ENCODE data around the gene LUC7L3. TPM values are rescaled to one million over a fixed set of nuclear protein-coding genes. Genes with fewer than 3 reads are reported as not detected.

The LUC7L3 gene
- total RNA-seq, 1 donor from 2014 or later = 108 TPM

GRCh38 chr17:50768346-50768761, 49.0 kb downstream of the LUC7L3 start:
- intact Hi-C loops (cut with DNase I) = no loop called here
- DNase-seq (ENCODE audit: extremely low spot score in 2 of 2) = no peak
- no peak overlapping the region for H3K27ac ChIP-seq
- no peak for TF ChIP-seq POLR2A (IDR thresholded peaks at IDR 0.05)
- no peak for TF ChIP-seq POLR2AphosphoS5 (IDR thresholded peaks at IDR 0.05; ENCODE audit: insufficient read depth in 1 of 2, low read depth in 1 of 2)
- TF ChIP-seq, protein P1, sequence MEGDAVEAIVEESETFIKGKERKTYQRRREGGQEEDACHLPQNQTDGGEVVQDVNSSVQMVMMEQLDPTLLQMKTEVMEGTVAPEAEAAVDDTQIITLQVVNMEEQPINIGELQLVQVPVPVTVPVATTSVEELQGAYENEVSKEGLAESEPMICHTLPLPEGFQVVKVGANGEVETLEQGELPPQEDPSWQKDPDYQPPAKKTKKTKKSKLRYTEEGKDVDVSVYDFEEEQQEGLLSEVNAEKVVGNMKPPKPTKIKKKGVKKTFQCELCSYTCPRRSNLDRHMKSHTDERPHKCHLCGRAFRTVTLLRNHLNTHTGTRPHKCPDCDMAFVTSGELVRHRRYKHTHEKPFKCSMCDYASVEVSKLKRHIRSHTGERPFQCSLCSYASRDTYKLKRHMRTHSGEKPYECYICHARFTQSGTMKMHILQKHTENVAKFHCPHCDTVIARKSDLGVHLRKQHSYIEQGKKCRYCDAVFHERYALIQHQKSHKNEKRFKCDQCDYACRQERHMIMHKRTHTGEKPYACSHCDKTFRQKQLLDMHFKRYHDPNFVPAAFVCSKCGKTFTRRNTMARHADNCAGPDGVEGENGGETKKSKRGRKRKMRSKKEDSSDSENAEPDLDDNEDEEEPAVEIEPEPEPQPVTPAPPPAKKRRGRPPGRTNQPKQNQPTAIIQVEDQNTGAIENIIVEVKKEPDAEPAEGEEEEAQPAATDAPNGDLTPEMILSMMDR (IDR thresholded peaks at IDR 0.05) = no peak
- peaks cover 24% of the 10 kb centered on the region for H3K4me1 ChIP-seq
- H3K9me3 ChIP-seq = no peaks in the 10 kb centered on the region
- H3K4me3 ChIP-seq = no peak overlapping the region
- no peaks in the 10 kb centered on the region for H3K36me3 ChIP-seq
- no peaks in the 10 kb centered on the region for H3K27me3 ChIP-seq

GRCh38 chr17:50769884-50770283, 50.5 kb downstream of the LUC7L3 start:
- Histone ChIP-seq H3K4me3 (no peak overlapping the region), H3K27ac (no peak overlapping the region), H3K27me3 (no peaks in the 10 kb centered on the region), H3K36me3 (no peaks in the 10 kb centered on the region), H3K9me3 (no peaks in the 10 kb centered on the region), H3K4me1 (peaks cover 18% of the 10 kb centered on the region)
- intact Hi-C loops (cut with DNase I) = no loop called here
- DNase-seq (ENCODE audit: extremely low spot score in 2 of 2) = no peak
- TF ChIP-seq, protein P1 (IDR thresholded peaks at IDR 0.05) = no peak

- intact Hi-C loops (cut with DNase I) = no loop called here
- Histone ChIP-seq H3K27ac (no peak overlapping the region), H3K27me3 (no peaks in the 10 kb centered on the region), H3K4me3 (no peak overlapping the region), H3K9me3 (no peaks in the 10 kb centered on the region), H3K4me1 (peaks cover 13% of the 10 kb centered on the region), H3K36me3 (no peaks in the 10 kb centered on the region)
- no peak for DNase-seq (ENCODE audit: extremely low spot score in 2 of 2)
- TF ChIP-seq POLR2AphosphoS5 (IDR thresholded peaks at IDR 0.05; ENCODE audit: insufficient read depth in 1 of 2, low read depth in 1 of 2) (no peak), POLR2A (IDR thresholded peaks at IDR 0.05) (no peak)
- TF ChIP-seq, protein P1 (IDR thresholded peaks at IDR 0.05) = no peak
These were observed 50.9 kb downstream of the LUC7L3 start for GRCh38 chr17:50770346-50770745.

DNA sequence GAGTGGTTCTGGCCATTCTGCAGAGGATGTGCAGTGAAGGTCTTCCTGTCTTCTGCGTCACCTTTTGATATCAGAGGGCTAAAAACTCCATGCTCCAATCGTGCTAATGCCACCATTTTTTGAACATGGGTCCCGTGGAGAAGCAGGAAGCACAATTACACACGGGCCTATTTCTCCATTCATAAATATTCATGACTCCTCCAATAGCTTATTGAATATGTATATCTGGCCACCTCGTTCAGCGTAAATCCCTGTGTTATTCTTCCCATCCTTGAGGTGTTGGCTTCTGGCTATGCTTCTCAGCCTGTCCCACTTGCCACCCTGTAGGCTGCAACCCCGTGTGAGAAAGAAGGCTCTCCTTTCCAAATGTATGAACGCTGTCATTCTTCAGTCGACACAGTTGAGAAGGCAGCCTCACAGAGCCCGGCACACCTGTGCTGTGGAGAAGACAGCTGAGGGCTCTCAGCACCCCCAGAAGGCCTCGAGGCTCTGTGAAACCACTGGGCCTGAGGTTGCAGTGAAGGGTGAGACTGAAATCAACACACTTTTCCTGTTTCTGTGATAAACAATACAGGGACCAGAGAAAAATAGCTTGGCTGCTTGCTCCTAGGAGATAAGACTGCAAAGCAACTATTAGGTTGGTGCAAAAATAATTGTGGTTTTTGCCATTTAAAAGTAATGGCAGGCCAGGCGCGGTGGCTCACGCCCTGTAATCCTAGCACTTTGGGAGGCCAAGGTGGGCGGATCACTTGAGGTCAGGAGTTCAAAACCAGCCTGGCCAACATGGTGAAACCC, 52.8 kb downstream of the LUC7L3 start:
- H3K27me3 ChIP-seq = no peaks in the 10 kb centered on the region
- no peaks in the 10 kb centered on the region for H3K4me1 ChIP-seq
- TF ChIP-seq POLR2AphosphoS5 (IDR thresholded peaks at IDR 0.05; ENCODE audit: insufficient read depth in 1 of 2, low read depth in 1 of 2) = no peak
- TF ChIP-seq POLR2A (IDR thresholded peaks at IDR 0.05) = no peak
- TF ChIP-seq, protein P1 (IDR thresholded peaks at IDR 0.05) = no peak
- no peak overlapping the region for H3K27ac ChIP-seq
- no peak for DNase-seq (ENCODE audit: extremely low spot score in 2 of 2)
- H3K36me3 ChIP-seq = no peaks in the 10 kb centered on the region
- H3K9me3 ChIP-seq = no peaks in the 10 kb centered on the region
- no peak overlapping the region for H3K4me3 ChIP-seq
- intact Hi-C loops (cut with DNase I) = no loop called here

DNA sequence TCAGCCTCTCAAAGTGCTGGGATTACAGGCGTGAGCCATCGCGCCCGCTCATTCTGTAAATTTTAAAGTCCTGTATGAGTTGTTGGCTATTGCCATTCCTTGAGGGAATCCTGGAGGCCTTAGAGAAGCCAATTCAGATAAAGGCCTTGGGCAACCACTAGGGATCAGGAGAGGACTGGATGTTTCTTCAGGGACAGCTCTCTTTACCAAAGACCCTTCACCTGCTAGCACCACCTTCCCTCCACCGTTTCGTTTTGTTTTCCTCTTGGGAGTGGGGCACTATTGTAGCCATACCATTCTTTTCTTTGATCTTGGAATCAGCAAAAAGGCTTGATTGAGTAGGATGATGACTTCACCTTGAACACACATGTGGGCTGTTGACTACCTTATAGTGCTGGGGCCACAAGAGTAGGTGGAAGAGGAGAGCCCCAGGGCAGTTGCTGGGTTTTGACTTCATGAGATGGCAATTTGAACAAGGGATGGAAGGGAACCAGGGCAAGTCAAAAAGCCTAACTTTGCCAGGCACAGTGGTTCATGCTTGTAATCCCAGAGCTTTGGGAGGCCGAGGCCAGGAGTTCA, 54.9 kb downstream of the LUC7L3 start:
- no peaks in the 10 kb centered on the region for H3K36me3 ChIP-seq
- H3K27ac ChIP-seq = no peak overlapping the region
- H3K9me3 ChIP-seq = no peaks in the 10 kb centered on the region
- H3K4me1 ChIP-seq = no peaks in the 10 kb centered on the region
- DNase-seq (ENCODE audit: extremely low spot score in 2 of 2) = no peak
- no peak overlapping the region for H3K4me3 ChIP-seq
- TF ChIP-seq, protein P1 (IDR thresholded peaks at IDR 0.05) = no peak
- TF ChIP-seq POLR2A (IDR thresholded peaks at IDR 0.05) (no peak), POLR2AphosphoS5 (IDR thresholded peaks at IDR 0.05; ENCODE audit: insufficient read depth in 1 of 2, low read depth in 1 of 2) (no peak)
- intact Hi-C loops (cut with DNase I) = no loop called here
- no peaks in the 10 kb centered on the region for H3K27me3 ChIP-seq

All from vagina (tissue), 2 donors.